22Rv1 (cell line): Measurements from ENCODE around the gene DDC.
A peak's percentile ranks its signal among the peaks of the same experiment; 100 is the strongest.

Source experiments
- ZFX ChIP-seq: fragments of 450-650 bp; IDR thresholded peaks from 2 replicates; pipeline ENCODE4 v1.6.1; 2017; ENCODE audit warnings: antibody characterized with exemption, borderline replicate concordance
- TF ChIP-seq, protein P1 (sequence below): fragments of 450-650 bp; IDR thresholded peaks from 2 replicates; pipeline ENCODE4 v1.5.1; 2017; ENCODE audit warnings: mild to moderate bottlenecking

- TF ChIP-seq, protein P1, sequence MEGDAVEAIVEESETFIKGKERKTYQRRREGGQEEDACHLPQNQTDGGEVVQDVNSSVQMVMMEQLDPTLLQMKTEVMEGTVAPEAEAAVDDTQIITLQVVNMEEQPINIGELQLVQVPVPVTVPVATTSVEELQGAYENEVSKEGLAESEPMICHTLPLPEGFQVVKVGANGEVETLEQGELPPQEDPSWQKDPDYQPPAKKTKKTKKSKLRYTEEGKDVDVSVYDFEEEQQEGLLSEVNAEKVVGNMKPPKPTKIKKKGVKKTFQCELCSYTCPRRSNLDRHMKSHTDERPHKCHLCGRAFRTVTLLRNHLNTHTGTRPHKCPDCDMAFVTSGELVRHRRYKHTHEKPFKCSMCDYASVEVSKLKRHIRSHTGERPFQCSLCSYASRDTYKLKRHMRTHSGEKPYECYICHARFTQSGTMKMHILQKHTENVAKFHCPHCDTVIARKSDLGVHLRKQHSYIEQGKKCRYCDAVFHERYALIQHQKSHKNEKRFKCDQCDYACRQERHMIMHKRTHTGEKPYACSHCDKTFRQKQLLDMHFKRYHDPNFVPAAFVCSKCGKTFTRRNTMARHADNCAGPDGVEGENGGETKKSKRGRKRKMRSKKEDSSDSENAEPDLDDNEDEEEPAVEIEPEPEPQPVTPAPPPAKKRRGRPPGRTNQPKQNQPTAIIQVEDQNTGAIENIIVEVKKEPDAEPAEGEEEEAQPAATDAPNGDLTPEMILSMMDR = 0 out of 2 replicates have a peak, but pooled peaks have one; percentile 0
- no peak for TF ChIP-seq ZFX
Measured at GRCh38 chr7:50507898-50508470, 57.2 kb downstream of the DDC start.
